Activated T-cell treated with anti-CD3 and anti-CD28 coated beads for 24 hours (primary cell): ENCODE data around the gene SIL1.
"Not testable (repeated sequence)": the region's sequence is repeated elsewhere in the genome, so short reads cannot be mapped to it uniquely, and the experiment has no call there.

ENCODE experiments used
- DNase-seq: peaks from one replicate; pipeline ENCODE4 v3.0.0-alpha.2; 2020; ENCODE audit warnings: low read depth

SIL1 gene

DNA sequence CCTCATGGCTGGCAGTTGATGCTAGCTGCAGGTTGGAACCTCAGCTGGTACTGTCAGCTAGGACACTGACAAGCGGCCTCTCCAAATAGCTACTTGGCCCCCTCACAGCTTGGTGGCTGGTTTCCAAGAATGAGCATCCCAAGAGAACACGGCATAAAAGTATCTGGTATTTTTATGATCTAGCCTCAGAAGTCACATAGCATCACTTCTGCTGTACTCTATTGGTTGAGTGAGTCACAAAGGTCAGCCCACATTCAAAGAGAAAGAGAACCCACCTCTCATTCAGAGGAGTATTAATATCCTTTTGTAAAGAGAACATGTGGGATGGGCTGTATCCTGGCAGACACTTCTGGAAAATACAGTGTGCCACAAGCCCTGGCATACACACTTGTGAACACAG lies 6.0 kb upstream of the SIL1 start:
- DNase-seq: no peak

DNA sequence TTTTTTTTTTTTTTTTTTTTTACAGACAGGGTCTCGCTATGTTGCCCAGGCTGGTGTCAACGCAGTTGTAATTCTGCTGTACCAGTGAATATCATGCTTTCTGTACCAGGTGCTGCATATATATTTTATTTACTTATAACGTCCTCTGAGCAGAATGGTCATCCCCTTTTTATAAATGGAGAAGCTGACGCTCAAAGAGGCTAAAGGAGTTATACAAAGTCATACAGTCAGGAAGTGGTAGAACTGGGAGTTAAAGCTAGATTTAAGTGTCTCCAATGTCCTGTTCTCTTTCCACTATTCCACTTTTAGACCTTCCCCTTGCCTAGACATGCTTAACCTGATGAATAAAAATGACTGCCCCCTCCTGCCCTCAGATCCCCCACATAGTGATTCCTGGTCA lies 1.2 kb upstream of the SIL1 start:
- DNase-seq: no peak

DNA sequence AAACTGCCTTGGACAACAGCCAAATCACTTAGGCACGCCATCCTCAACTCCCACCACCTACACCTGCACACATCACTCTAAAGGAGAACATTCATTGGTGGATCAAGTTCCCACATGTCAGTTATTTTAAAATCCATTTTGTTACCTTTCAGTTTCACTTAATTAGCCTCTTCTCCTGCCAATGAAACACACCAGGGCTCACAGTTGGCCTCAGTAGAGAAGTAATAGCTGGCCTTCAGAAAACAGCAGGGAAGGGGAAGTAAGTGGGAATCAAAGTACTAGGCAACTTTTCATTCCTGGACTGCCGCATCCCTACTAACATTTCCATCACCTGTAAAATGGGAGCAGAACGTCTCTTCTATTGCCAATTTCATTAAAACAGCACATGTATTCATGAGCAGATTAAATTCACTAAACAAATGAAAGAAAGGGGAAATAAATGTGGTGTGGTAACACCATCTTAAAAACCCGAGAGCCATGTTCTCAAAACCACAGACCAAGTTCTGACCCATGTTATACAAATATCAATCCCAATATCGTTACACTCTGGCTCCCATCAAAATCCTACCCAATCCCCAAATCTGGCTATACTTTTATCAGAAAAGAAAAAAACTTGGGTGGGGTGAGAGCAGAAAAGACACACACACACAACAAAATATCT lies 1.7 kb downstream of the SIL1 start:
- no peak for DNase-seq

DNA sequence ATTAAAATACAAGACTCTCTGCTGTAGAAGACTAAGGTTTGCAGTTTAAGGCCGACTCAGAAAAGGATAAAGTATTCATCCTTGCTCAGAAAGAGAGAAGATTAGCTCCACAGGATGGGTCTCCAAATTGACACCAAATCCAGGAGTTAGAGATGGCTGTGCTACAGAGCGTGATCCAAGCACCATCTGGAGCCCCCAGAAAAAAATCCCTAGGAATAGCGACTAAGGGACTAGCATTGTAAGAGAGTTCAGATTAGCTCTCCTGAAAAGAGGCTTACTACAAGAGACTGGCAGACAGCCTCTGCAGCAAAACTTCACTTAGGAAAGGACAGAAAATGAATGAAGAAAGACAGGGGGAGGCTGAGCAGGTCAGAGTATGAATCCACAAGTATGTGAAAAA lies 3.7 kb downstream of the SIL1 start:
- no peak for DNase-seq

DNA sequence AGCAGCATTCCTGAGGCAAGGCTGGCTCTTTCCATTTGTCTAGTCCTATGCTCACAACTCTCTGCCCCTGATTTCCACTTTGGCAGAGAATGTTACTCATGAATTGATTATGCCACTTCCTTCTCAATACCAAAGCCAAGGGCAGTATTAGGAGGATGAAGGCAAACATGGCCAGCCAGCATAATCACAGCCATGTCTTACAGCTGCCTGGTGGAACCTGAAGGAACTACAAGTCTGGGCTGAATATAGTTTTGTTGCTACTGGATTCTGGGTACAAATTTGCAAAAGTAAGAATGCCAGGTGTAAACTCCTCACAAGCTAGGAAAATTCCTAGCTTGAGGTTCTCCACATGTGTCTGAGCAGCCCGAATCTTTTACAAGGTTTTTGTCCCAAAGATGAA lies 4.2 kb downstream of the SIL1 start:
- DNase-seq: no peak

DNA sequence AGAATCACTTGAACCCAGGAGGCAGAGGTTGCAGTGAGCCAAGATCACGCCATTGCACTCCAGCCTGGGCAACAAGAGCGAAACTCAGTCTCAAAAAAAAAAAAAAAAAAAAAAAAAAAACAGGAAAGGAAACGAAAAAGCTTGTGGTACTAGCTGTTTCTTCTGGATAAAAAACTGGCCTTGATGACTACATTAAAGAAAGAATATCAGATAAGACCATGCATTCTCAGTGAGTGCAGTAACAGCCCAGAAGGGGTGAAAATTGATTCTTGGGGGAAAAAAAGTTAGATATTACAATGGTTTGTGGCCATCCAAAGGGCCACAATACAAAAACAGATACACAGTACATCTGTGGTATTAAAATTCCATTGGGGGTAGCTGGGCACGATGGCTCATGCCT lies 5.3 kb downstream of the SIL1 start:
- DNase-seq: not testable (repeated sequence)

DNA sequence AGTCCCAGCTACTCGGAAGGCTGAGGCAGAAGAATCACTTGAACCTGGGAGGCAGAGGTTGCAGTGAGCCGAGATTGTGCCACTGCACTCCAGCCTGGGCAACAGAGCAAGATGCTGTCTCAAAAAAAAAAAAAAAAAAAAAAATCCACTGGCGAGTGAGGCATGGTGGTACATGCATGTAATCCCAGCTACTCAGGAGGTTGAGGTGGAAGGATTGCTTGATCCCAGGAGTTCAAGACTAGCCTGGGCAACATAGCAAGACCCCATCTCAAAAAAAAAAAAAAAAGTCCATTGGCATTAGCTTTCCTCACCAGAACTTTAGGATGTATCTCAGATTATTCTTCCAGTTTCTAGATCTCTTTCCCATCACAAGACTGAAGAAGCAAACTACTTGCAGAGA lies 6.2 kb downstream of the SIL1 start:
- DNase-seq: not testable (repeated sequence)

DNA sequence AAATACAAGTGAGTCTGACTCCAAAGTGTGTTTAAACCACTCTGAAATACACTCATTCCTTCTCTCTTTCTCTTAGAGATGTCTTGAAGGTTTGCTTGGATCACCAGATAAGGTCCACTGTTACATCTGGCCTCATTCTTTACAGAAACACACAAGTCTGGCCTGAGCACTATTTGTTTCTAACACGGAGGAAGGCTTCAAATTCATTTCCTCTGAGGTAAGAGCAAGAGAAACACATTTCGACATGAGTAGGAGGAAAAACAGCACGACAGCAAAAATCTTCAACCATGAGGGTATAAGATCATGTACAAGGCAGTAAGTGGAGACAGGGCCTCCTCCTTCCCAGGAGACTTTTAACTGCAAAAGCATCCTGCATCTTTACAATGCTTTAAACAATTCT lies 8.0 kb downstream of the SIL1 start:
- no peak for DNase-seq

DNA sequence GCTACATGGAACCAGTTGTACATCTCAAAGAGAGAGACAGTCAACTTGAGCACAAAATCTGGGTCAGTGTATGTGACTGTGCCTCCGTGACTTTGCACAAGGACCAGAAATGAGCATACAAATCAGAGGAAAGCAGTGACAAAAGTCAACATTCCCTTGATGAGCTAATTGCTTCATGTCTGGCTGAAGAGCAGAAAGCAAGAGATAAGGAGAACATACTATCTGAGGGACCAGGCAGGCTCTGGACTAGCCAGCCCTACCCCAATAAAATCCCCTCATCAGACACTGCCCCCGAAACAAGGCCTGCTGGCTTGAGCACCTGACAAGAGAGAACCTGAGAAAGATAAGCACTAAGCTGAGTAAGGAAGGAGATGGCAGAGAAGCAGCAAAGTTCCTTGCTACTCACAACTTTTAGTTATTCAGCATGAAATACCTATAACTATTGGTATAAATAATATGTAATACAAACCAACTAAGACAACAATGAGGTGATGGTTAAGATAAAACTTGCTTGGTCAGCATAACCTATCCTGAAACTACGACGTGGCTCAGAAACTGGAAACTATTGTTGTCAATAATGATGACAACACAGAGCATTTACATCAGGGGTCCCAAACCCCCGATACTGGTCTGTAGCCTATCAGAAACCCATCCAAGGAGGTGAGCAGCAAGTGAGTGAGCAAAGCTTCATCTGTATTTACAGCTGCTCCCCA lies 9.5 kb downstream of the SIL1 start:
- no peak for DNase-seq

DNA sequence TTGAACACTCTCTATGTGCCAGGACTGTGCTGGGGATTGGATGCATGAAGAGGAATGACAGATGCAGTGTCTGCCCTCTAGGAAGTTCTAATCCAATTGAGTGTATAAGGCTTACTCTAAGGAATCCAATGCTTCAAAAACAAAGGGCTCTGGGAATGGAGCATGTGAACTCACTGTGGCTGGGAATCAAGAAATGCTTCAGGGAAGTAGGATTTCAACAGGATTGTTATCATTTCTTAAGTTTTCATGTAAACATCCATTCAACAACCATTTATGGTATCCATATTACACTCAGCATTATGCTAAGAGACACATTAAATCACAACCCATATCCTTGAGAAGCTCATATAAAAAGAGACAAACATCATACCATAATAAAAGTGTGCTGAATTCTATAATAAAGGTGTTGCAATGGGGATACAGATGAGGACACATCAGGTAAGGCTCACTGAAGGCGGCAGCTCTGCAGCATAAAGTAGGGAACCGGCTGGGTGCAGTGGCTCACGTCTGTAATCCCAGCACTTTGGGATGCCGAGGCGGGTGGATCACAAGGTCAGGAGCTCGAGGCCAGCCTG lies 11.3 kb downstream of the SIL1 start:
- no peak for DNase-seq

DNA sequence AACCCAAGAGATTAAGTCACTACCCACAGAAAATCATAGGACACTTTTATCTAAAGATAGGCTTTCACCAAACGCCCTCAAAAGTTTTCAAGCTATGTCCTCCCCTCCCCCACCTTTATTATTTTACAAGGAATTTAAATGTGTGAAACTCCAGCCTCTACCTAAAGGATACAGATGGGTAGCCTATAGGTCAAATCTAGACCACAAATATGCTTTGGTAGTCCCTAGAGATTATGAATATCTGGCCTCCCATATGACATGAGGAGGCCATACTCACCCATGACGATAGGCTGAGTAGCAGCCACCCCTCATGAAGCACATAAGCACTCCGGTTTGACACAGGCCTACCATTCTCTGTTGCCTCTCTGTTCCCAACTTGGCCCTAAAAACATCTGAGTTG lies 11.9 kb downstream of the SIL1 start:
- DNase-seq: no peak

DNA sequence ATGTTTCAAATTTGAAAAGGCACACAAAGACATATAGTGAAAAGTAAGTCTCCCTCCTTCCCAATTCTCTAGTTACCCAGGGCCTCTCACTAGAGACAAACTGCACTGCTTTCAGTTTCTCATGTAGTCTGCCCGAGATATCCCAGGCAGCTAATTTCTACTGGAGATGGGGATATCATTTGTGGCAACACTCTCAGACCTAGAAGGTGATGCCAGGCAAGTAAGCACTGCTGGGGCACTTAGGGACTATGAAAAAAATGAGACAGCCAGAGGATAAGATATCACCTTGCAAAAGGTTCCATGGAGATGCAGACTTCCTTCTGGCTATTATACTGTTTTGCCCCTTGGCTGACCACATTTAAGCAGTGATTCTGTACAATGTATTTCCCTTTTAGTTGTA lies 12.6 kb downstream of the SIL1 start:
- no peak for DNase-seq

DNA sequence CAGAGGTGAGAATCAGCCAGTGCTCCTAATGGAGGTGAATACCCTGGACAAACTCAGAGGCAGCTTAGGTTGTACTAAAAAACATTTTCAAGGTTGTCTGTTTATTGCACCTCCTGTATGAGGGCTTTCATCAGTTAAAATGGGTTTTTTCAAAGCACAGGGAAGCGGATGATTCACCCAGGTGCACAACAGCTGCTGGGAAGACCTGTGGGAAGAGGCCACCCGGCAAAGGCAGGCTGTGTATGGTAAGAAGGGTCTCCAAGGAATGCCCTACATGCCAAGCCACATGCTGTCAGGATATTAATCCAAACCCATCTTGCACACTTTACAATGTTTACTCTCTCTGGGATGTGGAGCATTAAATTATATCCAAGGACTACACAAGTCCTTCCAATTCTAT lies 14.7 kb downstream of the SIL1 start:
- DNase-seq: no peak

DNA sequence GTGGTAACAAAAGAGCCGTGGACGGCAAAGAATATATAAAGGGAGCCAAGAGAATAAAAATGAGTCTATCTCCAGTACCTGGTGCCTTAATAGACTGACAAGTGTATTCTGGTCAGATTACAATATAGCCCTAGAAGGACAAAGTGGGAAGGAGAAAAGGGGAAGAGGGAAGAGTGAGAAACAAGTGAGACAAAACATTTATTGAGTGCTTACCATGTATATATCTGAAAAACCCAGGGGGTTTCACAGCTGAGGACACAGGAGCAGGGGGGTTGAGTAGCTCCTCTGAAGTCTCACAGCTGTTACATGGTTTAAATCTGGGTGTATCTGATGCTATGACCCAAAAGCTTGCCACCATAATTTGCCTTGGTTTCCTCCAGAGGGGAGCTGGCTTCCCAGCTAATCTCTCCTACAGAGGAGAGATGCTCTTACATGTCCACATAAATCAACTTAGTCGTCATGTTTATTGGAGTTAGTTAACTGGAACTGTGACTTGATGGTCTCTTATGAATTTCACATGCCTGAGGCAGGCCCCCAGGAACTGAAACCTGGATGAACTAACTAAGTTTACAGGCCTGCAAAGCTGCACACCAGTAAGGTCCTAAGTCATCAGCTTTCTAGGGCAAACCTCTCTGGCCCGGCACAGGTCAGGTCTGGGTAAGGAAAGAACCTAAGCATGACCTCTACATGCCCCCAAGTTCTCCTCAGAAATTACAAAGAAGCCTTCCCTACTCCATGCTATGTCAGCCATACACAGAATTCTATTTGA lies 15.5 kb downstream of the SIL1 start:
- DNase-seq: no peak

DNA sequence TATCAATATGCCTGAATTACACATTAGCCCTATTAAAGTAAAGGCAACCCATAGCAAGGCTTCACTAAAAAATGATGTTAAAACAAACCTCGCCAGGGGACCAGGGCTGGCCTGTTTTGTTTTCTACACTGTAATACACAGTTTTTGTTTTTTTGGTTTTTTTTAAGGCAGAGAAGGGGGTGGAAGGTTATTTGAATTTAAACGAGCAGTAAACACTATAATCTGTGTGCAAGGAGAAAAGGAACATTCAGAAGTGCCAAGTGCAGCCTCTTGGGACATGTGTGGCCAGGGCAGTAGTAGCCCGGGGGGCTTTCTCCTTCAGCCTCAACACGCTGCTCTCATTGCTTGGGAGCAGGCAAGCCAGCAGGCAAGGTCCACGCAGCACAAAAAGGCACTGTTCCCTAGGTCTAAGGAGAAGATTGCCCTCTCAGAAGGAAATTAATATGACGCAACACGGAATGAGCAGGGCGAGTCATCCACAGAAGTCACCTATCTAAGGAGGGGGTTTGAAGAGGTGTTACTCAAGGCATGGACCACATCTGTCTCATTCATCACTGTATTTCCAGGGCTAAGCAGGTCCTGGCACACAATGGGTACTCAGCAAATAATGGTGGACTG lies 16.2 kb downstream of the SIL1 start:
- DNase-seq: no peak

DNA sequence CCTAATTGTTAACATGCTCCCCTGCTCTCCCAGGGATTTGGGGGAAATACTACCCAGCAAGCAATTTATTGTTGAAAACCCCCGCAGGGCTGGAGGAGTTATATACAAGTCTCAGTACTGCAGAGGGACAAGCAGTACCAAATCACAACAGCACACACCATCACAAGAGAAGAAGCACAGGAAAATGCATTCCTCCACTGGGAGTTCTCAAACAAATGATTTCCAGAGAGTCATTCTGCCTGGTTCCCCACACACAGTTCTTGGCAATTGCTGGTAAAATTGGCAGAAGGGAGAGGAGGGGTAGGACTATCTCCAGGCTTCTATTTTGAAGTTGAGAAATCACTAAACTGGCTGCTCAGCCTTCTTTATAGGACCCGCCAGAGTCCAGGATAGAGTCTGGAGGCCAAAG lies 16.8 kb downstream of the SIL1 start:
- DNase-seq: no peak

DNA sequence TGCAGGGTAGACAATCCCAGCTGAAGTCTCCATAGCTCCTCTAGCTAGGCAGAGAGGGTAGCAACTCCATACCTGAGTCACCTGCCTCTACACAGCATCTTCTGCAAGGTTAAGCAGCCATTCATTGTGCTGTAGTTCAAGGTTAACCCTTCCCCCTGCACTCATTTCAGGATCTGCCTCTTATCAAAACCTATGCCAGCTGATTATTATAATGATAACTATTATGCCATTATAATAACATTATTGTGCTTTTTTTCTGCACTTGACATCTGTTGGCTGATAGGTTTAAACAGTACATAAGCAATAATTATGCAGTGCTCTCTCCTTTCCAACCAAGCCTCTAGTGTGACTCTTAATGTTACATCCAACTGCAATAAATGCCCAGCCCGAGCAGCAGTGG lies 17.3 kb downstream of the SIL1 start:
- DNase-seq: no peak

DNA sequence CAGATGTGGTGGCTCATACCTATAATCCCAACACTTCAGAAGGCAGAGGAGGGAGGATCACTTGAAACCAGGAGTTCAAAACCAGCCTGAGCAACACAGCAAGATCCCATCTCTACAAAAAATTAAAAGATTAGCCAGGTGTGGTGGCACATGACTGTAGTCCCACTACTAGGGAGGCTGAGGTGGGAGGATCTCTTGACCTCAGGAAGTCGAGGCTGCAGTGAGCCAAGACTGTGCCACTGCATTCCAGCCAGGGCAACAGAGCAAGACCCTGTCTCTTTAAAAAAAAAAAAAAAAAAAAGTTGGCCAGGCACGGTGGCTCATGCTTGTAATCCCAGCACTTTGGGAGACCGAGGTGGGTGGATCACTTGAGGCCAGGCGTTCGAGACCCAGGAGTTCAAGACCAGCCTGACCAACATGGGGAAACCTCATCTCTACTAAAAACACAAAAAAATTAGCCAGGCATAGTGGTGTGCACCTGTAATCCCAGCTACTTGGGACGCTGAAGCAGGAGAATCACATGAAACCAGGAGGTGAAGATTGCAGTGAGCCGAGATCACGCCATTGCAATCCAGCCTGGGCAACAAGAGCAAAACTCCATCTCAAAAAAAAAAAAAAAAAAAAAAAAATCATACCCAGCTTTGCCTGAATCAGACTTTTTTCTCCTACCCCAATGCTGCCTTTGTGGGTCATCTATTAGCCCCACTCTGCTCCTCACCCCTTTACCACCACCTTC lies 18.2 kb downstream of the SIL1 start:
- not testable (repeated sequence) for DNase-seq

DNA sequence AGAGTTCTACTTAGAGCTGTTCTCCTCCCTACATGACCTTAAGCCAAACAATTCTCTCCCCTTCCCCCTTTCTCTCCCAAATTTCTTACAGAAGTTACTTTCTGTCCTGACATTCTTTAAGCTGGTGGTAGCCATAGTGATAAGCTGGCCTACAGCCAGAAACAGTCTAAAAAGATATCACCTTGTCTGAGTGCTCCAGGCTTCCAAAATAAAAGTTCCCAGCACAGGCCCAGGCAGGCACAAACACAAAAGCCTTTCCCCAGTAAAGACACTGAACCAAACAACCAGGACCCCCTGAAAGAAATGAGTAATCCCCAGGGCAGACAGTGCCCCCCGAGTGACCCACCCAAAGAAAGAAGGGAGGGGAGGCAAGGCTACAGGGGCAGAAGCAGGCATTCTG lies 19.2 kb downstream of the SIL1 start:
- no peak for DNase-seq

DNA sequence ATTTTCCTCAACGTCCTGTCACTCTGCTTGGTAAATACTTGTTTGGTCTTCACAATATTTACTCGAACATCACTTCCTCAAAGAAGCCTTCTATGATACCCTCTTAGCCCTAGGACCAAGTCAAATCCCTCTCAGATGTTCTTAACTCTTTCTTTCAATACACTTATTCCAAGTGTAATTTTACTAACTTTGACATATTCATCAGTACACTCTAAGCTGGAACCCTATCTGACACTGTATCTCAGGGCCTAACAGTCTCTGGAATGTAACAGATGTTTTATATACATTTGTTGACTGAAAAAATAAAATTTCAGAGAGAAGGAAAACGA lies 19.6 kb downstream of the SIL1 start:
- DNase-seq: no peak

DNA sequence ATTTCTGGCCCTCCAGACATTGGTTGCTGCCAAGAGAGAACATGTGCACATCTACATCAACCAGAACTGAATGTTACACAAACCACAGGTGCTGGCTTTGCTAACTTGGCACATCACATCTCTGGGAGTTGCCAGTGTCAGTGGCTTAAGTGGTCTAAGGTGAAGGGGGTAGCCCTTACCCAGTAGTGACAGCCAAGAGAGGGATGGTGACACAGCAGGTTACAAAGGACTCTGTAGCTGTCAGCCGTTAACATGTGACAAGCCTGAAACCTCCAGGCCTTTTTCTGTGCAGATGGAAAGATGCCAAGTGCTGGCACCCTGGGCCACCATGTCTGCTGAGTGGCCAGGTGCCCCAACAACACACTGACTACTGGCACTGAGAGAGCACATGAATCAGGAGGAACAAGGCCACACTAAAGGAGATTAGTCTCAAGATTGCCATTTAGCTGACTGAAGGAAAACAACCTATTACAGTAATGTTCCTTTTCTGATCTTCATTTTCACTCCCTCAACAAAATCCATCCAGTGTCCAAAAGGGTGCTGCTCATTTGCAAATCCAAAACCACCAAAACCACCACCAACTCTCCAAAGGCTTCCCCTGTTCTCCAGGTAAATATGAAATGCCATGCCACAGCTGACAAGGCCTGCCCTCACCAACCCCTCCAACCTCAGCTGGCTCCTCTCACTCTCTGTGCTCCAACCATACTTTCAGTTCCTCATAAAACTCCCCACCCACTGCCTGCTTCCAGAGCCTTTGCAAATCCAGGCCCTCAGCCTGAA lies 20.2 kb downstream of the SIL1 start:
- DNase-seq: no peak
